Omental fat pad (tissue), 4 donors: ENCODE results near the gene MFSD12. TPM values are rescaled to one million over a fixed set of nuclear protein-coding genes. Genes with fewer than 3 reads are reported as not detected.

ENCODE experiments used
- ATAC-seq: fragments of 150-250 bp; one replicate; pipeline ENCODE4 v1.9.1; 2016; ENCODE audit warnings: mild to moderate bottlenecking, moderate library complexity; ENCODE audit not compliant: low FRiP score
- DNase-seq: peaks from one replicate; pipeline ENCODE4 v3.0.0-alpha.2; 2019; ENCODE audit warnings: low spot score
- total RNA-seq, 4 donors: library from RNA; depleted of rRNA; stranded (reverse); fragments of >200 nt; gene quantifications; one replicate each; pipeline ENCODE4 v1.1.0, GENCODE V29; 2016
- TF ChIP-seq, protein P1 (sequence below), 3 donors: fragments of 450-650 bp; IDR thresholded peaks; one replicate each; pipeline ENCODE4 v1.5.1; 2016 to 2017; ENCODE audit warnings: antibody characterized with exemption in 3 of 3, mild to moderate bottlenecking in 3 of 3, moderate library complexity in 2 of 3

Gene MFSD12
- total RNA-seq, 4 donors from 2014 or later: 27.7 to 127 (median 53.3) TPM

DNA sequence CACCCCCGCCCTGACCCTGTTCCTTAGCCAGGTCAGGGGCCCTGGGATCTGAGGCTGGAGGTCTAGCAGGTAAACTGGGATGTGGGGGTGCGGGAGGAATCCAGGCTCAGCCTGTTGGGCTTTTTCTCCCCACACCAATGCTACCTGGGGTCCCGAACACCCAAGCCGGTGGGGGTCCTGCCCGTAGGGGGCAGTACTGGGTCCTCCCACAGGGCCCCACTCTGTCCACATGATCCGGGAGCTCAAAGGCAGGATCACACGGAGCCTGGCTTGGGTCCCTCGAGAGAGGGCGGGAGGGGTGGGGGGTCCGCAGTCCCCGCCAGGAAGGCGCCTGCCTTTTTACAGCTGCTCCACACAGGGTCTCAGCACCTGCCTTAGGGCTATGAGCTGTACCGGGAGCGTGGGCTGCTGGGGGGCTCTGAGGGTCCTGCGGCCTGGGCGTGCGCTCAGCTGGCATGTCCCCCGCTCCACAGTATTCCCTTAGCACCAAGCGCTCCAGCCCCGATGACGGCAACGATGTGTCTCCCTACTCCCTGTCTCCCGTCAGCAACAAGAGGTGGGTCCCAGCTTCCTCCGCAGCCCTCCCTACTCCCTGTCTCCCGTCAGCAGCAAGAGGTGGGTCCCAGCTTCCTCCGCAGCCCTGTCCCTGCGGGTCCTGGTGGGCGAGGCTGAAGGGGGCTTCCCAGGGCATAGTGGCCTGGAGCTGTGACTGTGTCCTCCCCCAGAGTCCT, 30.7 kb downstream of the MFSD12 start:
- DNase-seq: no peak
- ATAC-seq: no peak
- TF ChIP-seq, protein P1, sequence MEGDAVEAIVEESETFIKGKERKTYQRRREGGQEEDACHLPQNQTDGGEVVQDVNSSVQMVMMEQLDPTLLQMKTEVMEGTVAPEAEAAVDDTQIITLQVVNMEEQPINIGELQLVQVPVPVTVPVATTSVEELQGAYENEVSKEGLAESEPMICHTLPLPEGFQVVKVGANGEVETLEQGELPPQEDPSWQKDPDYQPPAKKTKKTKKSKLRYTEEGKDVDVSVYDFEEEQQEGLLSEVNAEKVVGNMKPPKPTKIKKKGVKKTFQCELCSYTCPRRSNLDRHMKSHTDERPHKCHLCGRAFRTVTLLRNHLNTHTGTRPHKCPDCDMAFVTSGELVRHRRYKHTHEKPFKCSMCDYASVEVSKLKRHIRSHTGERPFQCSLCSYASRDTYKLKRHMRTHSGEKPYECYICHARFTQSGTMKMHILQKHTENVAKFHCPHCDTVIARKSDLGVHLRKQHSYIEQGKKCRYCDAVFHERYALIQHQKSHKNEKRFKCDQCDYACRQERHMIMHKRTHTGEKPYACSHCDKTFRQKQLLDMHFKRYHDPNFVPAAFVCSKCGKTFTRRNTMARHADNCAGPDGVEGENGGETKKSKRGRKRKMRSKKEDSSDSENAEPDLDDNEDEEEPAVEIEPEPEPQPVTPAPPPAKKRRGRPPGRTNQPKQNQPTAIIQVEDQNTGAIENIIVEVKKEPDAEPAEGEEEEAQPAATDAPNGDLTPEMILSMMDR (IDR thresholded peaks at IDR 0.05): no peak

DNA sequence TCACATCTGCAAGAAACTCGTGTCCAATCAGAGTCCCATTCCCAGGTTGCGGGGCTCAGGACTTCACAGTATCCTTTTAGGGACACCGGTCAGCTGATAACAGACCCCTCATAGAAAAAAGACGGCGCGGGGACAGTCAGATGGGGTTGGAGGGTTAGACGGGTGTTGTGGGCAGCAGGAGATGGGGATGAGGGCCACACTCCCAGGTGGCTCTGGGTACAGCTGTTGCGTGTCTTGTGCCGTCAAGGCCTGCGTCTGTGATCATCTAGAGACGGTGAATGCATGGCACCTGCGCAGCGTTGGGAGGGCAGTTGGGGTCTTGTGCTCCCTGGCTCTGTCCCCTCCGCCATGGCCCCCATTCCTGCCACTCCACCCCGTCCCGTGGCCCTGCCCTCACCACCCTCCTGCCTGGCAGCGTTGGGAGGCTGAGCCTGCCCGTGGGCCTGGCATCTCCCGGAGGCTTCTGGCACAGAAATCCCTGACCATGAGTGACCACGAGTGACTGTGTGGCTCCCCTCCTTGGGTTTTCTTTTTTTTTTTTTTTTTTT, 32.4 kb downstream of the MFSD12 start:
- no peak for ATAC-seq
- DNase-seq: no peak
- TF ChIP-seq, protein P1 (IDR thresholded peaks at IDR 0.05): no peak

DNA sequence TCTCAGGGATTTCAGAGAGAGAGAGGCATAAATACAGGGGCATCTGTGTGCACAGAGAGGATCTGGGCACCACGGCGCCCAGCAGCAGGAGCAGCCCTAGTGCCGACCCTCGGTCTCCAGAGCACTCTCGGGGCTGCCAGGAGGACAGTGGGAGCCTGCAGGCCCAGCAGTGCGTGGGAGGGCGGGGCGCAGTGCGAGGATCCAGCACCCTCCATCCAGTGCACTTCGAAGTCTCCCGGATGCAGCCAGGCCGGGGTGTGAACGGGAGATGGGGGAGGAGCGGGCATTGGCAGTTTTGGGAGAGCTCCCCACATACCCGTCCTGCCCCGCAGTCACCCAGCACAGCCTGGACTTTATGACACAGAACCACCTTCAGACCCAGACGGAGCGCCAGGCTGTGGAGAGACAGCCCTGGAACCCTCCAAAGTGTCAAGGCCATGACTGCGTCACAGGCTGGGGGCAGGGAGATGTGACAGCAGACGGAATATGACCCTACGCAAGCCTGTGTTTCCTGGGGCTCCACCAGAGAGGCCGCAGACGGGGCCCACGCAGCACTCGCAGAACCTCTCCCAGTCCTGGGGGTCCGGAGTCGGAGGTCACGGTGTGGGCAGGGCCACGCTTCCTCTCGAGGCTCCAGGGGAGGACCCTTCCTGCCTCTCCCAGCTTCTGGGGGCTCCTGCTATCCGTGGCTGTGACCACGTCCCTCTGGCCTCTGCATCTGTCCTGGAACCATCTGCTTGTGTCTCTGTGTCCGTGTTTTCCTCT, 33.1 kb downstream of the MFSD12 start:
- no peak for ATAC-seq
- DNase-seq: no peak
- TF ChIP-seq, protein P1 (IDR thresholded peaks at IDR 0.05): no peak

DNA sequence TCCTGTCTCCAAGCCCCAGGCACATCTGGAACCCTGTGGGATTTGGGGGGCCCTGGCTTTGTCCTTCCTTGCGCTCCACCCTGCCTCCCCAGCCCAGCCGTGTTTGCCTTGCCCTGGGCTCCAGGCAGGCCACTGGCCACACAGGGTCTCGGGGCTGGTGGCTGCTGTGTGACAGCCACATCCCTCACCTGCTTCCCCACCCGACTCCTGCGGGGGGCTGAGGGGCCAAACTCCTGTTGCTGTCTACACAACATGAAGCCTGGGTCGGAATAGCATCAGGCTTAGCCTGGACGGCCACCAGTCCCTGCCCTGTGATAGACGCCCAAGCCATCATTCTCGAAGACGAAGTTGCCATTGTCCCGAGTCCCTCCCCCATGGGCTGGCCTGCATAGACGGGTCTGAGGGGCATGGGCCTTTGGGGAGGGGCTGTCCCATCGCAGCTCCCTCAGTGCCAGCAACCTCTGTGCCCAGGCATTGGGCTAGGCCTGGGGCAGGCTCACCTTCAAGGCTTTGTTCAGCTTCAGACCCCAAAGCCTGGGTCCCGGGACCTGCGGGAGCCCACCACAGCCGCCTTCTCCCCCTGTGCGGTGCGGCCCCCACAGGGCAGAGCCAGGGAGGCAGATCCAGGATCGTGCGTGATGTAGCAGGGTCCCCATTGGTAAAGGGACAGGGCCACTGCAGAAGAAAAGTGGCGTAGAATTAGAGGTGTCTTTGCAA, 33.9 kb downstream of the MFSD12 start:
- TF ChIP-seq, protein P1 (IDR thresholded peaks at IDR 0.05): no peak
- no peak for DNase-seq
- ATAC-seq: no peak

DNA sequence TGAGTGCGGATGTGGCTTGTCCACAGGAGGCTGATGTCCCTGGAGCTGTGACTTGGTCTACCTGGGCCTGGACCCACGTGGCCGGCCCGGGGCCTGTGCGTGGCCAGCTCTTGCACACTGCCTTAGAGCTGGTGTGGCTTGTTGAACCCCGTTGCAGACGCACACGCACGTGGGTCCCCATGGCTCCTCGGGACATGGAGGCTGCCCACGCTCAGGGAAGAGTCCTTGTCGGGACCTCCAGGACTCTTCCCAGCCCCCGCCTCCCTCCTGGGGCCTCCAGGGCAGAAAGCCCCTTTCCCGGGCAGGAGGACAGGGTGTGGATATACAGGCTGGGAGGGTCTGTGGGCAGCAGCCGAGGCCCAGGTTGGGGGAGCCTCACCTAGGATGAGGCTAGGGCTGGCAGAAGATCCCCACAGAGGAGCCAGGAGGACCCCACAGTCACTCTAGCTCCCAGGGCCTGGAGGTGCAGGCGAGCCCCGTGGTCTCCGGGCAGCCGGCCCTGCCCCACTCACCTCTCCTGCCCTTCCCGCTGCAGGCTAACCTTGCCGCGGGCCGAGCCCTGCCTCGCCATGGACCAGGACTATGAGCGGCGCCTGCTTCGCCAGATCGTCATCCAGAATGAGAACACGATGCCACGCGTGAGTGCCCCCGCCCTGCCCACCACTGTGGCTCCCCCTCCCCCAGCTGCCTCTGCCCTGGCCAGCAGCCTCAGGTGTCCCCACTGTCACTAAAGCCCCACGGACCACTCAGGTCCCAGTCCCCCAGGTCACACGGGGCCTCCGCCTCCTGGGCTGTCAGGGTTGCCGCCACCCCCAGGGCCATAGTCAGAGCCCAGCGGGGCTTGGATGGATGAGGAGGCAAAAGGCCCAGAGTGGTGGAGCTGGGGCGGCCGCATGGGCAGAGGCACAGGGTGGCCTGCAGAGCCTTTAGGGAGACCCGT, 34.7 kb downstream of the MFSD12 start:
- DNase-seq (no peak), ATAC-seq (no peak)
- TF ChIP-seq, protein P1 (IDR thresholded peaks at IDR 0.05): no peak

DNA sequence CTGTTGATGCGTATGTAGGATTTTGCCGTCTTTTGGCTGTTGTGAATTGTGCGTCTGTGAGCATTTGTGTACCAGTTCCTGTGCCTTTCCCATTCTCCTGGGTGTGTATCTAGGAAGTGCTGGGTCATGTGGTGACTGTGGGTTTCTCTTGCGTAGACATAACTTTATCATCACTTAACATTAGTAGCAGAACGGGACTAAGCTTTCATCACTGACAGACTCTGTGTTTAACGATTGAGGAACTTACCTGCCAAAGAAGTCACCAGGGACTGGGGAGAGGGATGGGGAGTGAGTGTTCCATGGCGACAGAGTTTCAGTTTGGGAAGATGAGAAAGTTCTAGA, 36.3 kb downstream of the MFSD12 start:
- TF ChIP-seq, protein P1 (IDR thresholded peaks at IDR 0.05): no peak
- no peak for ATAC-seq
- no peak for DNase-seq
